Measurements from ENCODE around the gene POLR2I. TPM values are rescaled to one million over a fixed set of nuclear protein-coding genes. Genes with fewer than 3 reads are reported as not detected.

POLR2I gene
- total RNA-seq, 1 donor from 2014 or later, result 66.4 TPM

DNA sequence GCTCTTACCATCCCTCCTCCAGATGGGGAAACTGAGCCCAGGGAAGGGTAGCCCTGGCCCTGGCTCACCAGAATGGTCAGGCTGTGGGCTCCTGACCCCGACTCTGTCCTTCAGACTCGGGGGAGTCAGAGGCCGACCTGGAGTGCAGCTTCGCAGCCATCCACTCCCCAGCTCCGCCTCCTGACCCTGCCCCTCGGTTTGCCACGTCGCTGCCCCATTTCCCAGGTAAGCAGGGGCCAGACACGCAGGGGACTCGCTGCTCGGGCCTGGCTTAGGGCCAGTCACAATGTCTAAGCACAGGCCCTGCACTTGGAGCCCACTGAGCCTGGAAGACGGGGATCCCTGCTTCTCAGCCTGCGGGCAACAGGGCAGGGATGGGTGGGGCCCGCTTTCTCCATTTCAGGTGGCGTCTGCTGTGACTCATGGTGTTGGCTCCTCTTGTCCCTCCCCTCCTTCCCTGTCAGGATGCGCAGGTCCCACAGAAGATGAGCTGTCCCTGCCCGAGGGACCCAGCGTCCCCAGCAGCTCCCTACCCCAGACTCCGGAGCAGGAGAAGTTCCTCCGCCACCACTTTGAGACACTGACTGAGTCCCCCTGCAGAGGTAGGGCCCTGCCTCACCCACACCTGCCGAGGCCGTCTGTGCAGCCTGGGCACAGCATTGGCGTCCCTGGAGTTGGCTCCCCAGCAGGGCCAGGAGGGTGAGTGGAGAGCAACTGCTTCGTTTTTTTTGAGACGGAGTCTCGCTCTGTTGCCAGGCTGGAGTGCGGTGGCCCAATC, 12.9 kb downstream of the POLR2I start:
- TF ChIP-seq, protein P1, sequence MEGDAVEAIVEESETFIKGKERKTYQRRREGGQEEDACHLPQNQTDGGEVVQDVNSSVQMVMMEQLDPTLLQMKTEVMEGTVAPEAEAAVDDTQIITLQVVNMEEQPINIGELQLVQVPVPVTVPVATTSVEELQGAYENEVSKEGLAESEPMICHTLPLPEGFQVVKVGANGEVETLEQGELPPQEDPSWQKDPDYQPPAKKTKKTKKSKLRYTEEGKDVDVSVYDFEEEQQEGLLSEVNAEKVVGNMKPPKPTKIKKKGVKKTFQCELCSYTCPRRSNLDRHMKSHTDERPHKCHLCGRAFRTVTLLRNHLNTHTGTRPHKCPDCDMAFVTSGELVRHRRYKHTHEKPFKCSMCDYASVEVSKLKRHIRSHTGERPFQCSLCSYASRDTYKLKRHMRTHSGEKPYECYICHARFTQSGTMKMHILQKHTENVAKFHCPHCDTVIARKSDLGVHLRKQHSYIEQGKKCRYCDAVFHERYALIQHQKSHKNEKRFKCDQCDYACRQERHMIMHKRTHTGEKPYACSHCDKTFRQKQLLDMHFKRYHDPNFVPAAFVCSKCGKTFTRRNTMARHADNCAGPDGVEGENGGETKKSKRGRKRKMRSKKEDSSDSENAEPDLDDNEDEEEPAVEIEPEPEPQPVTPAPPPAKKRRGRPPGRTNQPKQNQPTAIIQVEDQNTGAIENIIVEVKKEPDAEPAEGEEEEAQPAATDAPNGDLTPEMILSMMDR (IDR thresholded peaks at IDR 0.05; ENCODE audit: unreplicated experiment), result no peak
- Mint-ChIP-seq H3K27me3 (ENCODE audit: unreplicated experiment) (peaks cover 7% of the 10 kb centered on the region), H3K4me1 (ENCODE audit: unreplicated experiment) (peaks cover 2% of the 10 kb centered on the region), H3K27ac (ENCODE audit: unreplicated experiment) (no peak overlapping the region), H3K9me3 (ENCODE audit: unreplicated experiment) (no peaks in the 10 kb centered on the region), H3K36me3 (ENCODE audit: low read depth, unreplicated experiment) (peaks cover 13% of the 10 kb centered on the region), H3K4me3 (ENCODE audit: unreplicated experiment) (no peak overlapping the region)
- no peak for DNase-seq (ENCODE audit: low spot score)

DNA sequence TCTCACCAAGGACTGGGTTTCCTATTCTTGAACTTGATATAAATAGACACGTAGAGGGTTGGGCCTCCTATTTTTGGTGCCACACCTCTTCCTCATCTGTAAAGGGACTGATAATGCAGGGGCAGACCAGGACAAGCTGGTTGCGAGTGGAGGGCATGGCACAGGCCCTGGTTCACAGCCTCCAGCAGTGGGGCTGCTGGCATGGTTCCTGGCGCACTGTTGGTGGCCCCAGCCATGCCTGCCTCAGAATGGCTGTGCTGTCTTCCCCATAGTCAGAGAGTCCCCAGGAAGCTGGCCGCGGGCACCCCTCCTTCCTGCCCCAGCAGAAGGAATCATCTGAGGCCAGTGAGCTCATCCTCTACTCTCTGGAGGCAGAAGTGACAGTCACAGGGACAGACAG, 14.2 kb downstream of the POLR2I start:
- no peak overlapping the region for H3K4me3 Mint-ChIP-seq (ENCODE audit: unreplicated experiment)
- peaks cover 4% of the 10 kb centered on the region for H3K4me1 Mint-ChIP-seq (ENCODE audit: unreplicated experiment)
- TF ChIP-seq, protein P1 (IDR thresholded peaks at IDR 0.05; ENCODE audit: unreplicated experiment), result no peak
- no peaks in the 10 kb centered on the region for H3K9me3 Mint-ChIP-seq (ENCODE audit: unreplicated experiment)
- H3K36me3 Mint-ChIP-seq (ENCODE audit: low read depth, unreplicated experiment), result peaks cover 13% of the 10 kb centered on the region
- DNase-seq (ENCODE audit: low spot score), result no peak
- peaks cover 9% of the 10 kb centered on the region for H3K27me3 Mint-ChIP-seq (ENCODE audit: unreplicated experiment)
- no peak overlapping the region for H3K27ac Mint-ChIP-seq (ENCODE audit: unreplicated experiment)

DNA sequence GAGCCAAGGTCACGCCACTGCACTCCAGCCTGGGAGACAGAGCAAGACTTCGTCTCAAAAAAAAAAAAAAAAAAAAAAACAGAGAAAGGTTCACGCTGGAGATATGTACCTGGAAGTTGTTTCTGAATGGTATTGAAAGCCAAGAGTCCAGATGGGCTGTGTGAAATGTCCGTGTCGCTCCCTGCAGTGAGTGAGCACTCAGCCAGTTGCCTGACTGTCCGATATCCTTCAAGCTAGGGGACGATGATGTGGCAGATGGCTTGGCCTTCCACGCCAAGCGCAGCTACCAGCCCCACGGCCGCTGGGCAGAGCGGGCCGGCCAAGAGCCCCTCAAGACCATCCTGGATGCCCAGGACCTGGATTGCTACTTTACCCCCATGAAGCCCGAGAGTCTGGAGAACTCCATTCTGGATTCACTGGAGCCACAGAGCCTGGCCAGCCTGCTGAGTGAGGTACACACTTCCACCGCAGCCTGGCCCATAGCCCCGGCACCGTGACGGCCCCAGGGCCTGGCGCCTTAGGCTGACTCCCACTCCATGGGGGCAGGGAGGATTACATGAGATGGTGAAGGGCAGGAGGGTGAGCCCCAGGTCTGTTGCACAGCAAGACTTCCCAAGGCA, 15.4 kb downstream of the POLR2I start:
- no peak overlapping the region for H3K4me3 Mint-ChIP-seq (ENCODE audit: unreplicated experiment)
- DNase-seq (ENCODE audit: low spot score), result no peak
- peaks cover 8% of the 10 kb centered on the region for H3K27me3 Mint-ChIP-seq (ENCODE audit: unreplicated experiment)
- peaks cover 4% of the 10 kb centered on the region for H3K4me1 Mint-ChIP-seq (ENCODE audit: unreplicated experiment)
- no peak overlapping the region for H3K27ac Mint-ChIP-seq (ENCODE audit: unreplicated experiment)
- H3K9me3 Mint-ChIP-seq (ENCODE audit: unreplicated experiment), result no peaks in the 10 kb centered on the region
- peaks cover 13% of the 10 kb centered on the region for H3K36me3 Mint-ChIP-seq (ENCODE audit: low read depth, unreplicated experiment)
- TF ChIP-seq, protein P1 (IDR thresholded peaks at IDR 0.05; ENCODE audit: unreplicated experiment), result no peak

DNA sequence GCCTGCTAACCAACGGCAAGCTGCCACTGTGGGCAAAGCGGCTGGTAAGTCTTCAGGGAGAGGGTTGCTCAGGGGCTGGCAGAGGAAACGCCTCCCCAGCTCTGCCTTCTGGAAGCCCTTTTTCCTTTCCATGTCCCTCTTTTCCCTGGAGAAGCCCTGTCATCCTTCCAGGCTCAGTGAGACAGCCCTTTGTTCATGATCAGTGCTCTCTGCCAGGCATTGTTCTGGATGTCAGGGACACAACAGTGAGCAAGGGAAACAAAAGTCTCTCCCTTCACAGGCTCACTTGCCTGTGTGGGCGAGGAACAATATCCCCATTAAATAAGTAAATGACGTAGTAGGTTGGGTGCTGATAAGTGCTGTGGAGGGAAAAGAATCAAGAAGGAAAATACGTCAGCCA, 17.6 kb downstream of the POLR2I start:
- TF ChIP-seq, protein P1 (IDR thresholded peaks at IDR 0.05; ENCODE audit: unreplicated experiment), result no peak
- Mint-ChIP-seq H3K4me3 (ENCODE audit: unreplicated experiment) (no peak overlapping the region), H3K4me1 (ENCODE audit: unreplicated experiment) (peaks cover 4% of the 10 kb centered on the region), H3K27me3 (ENCODE audit: unreplicated experiment) (peaks cover 4% of the 10 kb centered on the region), H3K27ac (ENCODE audit: unreplicated experiment) (peak overlapping the region; percentile 17), H3K36me3 (ENCODE audit: low read depth, unreplicated experiment) (peaks cover 15% of the 10 kb centered on the region), H3K9me3 (ENCODE audit: unreplicated experiment) (no peaks in the 10 kb centered on the region)
- no peak for DNase-seq (ENCODE audit: low spot score)

DNA sequence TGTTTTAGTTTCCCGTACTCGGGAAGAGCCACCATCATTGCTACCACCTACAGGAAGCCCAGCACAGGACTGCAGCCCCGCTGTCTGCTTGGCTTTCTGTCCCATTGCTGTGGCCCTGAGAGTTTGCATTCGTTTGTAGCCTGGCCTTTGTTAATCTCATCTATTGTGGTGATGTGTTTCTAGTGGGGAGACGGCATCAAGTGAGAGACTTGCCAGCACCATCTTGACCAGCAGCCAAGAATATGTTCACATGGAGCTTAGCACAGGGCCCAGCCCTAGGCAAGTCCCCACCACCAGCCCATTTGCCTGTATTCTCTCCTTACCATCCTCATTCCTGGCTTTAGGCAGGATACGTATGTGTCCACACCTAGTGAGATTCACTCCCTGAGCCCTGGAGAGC, 21.0 kb downstream of the POLR2I start:
- Mint-ChIP-seq H3K36me3 (ENCODE audit: low read depth, unreplicated experiment) (peaks cover 21% of the 10 kb centered on the region), H3K9me3 (ENCODE audit: unreplicated experiment) (no peaks in the 10 kb centered on the region), H3K27me3 (ENCODE audit: unreplicated experiment) (peaks cover 4% of the 10 kb centered on the region), H3K4me1 (ENCODE audit: unreplicated experiment) (peaks cover 4% of the 10 kb centered on the region), H3K27ac (ENCODE audit: unreplicated experiment) (no peak overlapping the region), H3K4me3 (ENCODE audit: unreplicated experiment) (no peak overlapping the region)
- no peak for DNase-seq (ENCODE audit: low spot score)
- TF ChIP-seq, protein P1 (IDR thresholded peaks at IDR 0.05; ENCODE audit: unreplicated experiment), result no peak
